ENCODE data around the gene CCDC50.

CCDC50 gene

GRCh38 chr3:191368755-191369615 is 39.8 kb downstream of the CCDC50 start:
- no peak for DNase-seq (ENCODE audit: low read depth)
- TF ChIP-seq CTCF (IDR thresholded peaks at IDR 0.05; ENCODE audit: control insufficient read depth, insufficient read depth, low read depth, low read length, missing control alignments): no peak
- no peak overlapping the region for H3K4me3 ChIP-seq (ENCODE audit: control insufficient read depth, low read depth, low read length)

GRCh38 chr3:191369616-191370010 is 40.4 kb downstream of the CCDC50 start:
- no peak overlapping the region for H3K4me3 ChIP-seq (ENCODE audit: control insufficient read depth, low read depth, low read length)
- DNase-seq (ENCODE audit: low read depth): no peak
- no peak for TF ChIP-seq CTCF (IDR thresholded peaks at IDR 0.05; ENCODE audit: control insufficient read depth, insufficient read depth, low read depth, low read length, missing control alignments)

GRCh38 chr3:191372122-191372521 is 42.9 kb downstream of the CCDC50 start:
- no peak for TF ChIP-seq CTCF (IDR thresholded peaks at IDR 0.05; ENCODE audit: control insufficient read depth, insufficient read depth, low read depth, low read length, missing control alignments)
- H3K4me3 ChIP-seq (ENCODE audit: control insufficient read depth, low read depth, low read length): no peak overlapping the region
- no peak for DNase-seq (ENCODE audit: low read depth)

GRCh38 chr3:191373327-191373726 is 44.1 kb downstream of the CCDC50 start:
- no peak for DNase-seq (ENCODE audit: low read depth)
- TF ChIP-seq CTCF (IDR thresholded peaks at IDR 0.05; ENCODE audit: control insufficient read depth, insufficient read depth, low read depth, low read length, missing control alignments): no peak
- no peak overlapping the region for H3K4me3 ChIP-seq (ENCODE audit: control insufficient read depth, low read depth, low read length)

- DNase-seq (ENCODE audit: low read depth): peak; percentile 64
- H3K4me3 ChIP-seq (ENCODE audit: control insufficient read depth, low read depth, low read length): no peak overlapping the region
- no peak for TF ChIP-seq CTCF (IDR thresholded peaks at IDR 0.05; ENCODE audit: control insufficient read depth, insufficient read depth, low read depth, low read length, missing control alignments)
These were observed 47.4 kb downstream of the CCDC50 start for GRCh38 chr3:191376516-191377141.

- no peak for DNase-seq (ENCODE audit: low read depth)
- H3K4me3 ChIP-seq (ENCODE audit: control insufficient read depth, low read depth, low read length): no peak overlapping the region
These were observed 49.1 kb downstream of the CCDC50 start for GRCh38 chr3:191378142-191378812.

More at GRCh38 chr3:191378142-191378812, 49.1 kb downstream of the CCDC50 start:
- no peak for TF ChIP-seq CTCF (IDR thresholded peaks at IDR 0.05; ENCODE audit: control insufficient read depth, insufficient read depth, low read depth, low read length, missing control alignments)
